ENCODE data around the gene SETD1B.

- TF ChIP-seq CTCF (IDR thresholded peaks at IDR 0.05) (no peak), POLR2A (IDR thresholded peaks at IDR 0.05) (no peak)
These were observed 5.6 kb upstream of the SETD1B start for GRCh38 chr12:121797937-121798786.
